HG03060 (cell line): ENCODE data around the gene MAJIN.
"Not testable (repeated sequence)": the region's sequence is repeated elsewhere in the genome, so short reads cannot be mapped to it uniquely, and the experiment has no call there.

ENCODE experiments used
- ATAC-seq: cut with Tn5 transposase; IDR thresholded peaks from one replicate; pipeline ENCODE4 v1.9.1; 2021; ENCODE audit warnings: low read depth, moderate number of reproducible peaks; ENCODE audit not compliant: unreplicated experiment

The MAJIN gene, protein sequence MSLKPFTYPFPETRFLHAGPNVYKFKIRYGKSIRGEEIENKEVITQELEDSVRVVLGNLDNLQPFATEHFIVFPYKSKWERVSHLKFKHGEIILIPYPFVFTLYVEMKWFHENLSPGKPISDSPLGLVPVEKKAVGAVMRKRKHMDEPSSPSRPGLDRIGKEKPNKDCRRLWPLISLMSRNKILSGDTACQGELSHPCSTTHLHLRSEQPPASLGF

DNA sequence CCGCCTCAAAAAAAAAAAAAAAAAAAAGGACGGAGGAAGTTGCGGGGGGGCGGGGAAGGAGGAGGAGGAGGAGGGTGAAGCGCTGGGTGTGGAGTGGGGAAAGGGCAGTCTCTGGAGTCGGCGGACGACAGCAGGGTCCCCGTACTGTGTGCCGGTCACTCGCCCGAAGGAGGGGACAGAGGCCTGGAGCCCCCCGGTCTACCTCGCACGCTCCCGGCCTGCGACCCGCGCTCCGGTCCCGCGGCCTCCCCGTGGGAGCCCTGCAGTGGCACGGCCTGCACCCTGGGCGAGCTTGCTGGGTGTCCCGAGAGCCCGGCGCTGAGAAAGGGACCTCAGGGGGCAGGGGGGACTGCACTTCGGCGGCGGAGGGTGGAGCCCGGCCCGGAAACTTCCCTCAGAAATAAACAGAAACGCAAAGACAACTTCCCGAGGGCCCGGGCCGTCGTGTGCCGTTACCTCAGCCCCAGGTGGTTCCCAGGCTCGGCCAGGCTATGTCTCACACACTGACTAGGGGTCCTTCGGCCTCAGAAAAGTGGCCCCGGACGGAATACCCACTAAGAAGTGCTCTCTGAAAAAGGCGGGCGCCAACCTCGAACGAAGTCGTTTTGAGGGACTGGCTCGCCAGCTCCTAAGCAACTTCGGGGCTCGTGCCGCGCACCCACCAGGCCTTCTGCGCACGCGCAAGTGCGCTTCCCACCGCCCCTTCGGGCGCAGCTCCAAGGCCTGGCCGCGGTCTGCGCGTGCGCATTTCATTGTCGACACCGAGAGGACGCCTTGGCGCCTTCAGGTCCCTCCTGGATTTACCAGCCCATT, at the start of gene MAJIN:
TSS of gene MAJIN (minus strand) at position 688 of the 813 bp plus-strand sequence. CDS start 12,703 bp downstream, outside the sequence.
- ATAC-seq: no peak

DNA sequence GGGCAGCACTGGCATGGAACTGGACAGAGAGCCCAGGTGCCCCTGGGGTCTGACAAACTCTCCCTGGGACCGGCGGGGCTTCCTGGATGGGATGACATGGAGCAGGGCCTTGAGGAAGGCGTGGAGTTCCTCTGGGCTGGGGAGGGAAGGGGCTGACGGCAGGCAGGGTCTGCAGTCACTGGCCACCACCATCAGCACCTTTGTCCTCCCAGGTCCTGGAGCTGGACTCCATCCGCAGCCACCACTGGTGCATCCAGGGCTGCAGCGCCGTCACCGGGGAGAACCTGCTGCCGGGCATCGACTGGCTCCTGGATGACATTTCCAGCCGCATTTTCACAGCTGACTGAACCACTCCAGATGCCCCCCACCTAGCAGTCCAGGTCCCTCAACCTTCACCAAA, 49.6 kb upstream of the MAJIN start:
- no peak for ATAC-seq

DNA sequence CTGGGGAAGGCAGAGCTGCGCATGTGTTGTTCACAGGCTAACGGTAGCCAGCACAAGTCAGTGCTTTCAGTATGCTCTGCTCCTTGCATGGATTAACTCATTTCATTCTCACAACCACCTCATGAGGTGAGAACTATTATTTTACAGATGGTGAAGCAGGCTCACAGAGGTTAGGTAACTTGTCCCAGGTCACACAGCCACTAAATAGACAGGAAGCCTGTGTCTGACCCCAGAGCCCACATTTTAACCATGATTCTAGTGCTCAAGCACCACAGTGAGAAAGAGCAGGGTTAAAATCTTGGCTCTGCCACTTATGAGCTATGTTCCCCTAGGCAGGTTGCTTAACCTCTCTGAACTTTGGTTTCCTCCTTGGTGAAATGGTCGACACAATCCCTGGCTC, 49.1 kb upstream of the MAJIN start:
- no peak for ATAC-seq

DNA sequence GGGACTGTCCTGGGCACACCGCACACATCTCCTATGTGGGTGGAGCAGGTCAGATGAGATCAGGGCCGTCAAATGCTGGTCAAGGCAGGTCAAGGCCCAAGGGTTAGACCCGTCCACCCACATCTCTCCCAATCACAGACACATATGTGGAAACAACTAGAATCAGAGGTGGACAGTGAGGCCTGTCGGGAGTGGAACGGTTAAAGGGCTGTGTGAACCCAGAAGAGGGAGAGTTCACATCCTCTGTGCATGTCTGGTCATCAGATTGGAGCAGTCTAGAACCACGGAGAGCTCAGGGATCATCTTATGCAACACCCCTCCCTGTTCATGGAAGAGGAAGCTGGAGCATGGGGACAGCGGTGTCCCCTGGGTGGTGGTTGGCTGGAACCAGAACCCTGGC, 47.9 kb upstream of the MAJIN start:
- ATAC-seq: no peak

DNA sequence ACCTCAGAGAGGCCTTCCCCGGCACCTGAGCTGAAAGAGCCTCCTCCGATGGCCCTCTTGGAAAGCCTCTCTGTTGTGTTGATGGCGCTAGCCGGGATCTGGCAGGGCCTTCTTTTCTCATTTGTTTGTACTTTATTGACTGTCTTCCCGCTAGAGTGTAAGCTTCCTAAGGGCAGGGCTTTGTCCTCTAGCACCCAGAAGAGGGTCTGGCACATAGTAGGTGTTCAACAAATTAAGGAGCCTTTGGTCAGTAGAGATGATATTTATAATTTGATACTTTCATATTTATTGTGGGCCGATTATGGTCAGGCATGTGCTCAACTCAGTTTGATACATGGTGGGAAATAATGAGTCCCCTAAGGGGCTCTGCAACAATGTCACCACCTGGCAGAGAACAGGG, 46.0 kb upstream of the MAJIN start:
- no peak for ATAC-seq

DNA sequence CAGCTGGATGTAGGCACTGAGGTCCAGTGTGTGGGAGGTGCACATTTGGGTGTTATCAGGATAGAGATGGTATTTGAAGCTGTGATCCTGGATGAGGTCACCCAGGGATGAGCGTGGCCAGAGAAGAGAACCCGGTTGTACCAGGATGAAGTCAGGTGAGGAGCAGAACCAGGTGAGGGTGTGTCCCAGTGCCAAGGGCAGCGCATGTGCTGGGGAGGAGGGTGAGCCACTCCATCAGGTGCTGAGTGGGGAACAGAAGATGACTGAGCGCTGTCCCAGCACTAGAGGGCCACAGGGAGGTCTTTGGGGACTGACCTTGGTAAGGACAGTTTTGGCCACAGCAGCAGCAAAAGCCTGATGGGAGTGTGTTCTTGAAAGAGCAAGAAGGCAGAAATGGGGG, 44.8 kb upstream of the MAJIN start:
- no peak for ATAC-seq

DNA sequence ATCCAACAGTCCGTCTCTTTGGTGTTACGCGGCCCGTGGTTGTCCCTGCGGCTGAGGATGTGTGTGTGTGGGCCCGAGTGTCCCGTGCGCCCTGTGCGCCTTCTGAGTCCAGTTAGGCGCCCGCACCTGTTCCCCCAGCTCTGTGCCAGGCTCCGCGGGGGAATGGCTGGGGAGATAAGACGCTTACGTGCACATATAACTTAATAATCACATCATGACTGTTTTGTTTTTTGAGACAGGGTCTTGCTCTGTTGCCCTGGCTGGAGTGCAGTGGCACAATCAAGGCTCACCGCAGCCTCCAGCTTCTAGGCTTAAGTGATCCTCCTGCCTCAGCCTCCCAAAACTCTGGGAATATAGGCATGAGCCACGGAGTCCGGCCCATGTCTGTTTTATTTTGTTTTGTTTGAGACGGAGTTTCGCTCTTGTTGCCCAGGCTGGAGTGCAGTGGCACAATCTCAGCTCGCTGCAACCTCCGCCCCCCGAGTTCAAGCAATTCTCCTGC, 42.9 kb upstream of the MAJIN start:
- ATAC-seq: no peak

DNA sequence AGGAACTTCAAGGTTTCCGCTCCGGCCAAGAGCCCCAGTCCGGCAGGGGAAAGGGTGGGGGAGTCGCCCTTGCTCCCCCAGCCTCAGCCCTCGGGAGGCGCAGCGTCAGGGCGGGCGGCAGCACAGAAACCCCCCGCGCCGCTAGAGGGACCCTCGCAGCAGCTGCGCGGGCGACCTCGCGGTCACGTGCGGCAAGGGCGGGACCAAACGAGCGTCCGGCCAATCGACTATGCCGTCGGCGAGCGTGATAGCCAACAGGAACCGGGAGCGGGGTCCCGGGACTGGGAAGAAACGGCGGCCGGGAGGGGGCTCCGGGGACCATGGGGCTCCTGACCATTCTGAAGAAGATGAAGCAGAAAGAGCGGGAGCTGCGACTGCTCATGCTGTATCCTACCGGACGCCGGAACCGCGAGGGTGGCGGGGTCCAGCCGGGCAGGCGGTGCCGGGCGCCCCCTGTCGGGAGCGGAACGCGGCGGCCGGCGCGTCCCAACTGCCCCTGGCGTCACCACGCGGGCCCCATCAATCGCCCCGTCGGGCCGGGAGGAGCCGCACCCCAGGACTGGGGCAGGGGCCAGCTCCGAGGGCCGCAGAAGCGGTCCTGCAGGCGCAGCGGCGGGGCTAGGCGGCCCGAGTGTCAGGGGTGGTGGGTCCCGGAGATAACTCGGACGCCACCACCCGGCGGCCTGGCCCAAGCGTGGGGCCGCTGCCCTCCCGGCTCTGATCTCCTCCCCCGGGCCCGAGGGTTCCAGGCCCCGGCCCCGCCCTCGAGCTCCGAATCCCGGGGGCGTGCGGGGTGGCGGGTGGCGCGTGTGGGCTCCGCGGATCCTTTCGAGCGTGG, 42.2 kb upstream of the MAJIN start, which contains the start of gene ARL2:
TSS of gene ARL2 (plus strand) at position 273 of the 838 bp plus-strand sequence. CDS start at position 321, 48 bp downstream.
- peak; percentile 56 for ATAC-seq

DNA sequence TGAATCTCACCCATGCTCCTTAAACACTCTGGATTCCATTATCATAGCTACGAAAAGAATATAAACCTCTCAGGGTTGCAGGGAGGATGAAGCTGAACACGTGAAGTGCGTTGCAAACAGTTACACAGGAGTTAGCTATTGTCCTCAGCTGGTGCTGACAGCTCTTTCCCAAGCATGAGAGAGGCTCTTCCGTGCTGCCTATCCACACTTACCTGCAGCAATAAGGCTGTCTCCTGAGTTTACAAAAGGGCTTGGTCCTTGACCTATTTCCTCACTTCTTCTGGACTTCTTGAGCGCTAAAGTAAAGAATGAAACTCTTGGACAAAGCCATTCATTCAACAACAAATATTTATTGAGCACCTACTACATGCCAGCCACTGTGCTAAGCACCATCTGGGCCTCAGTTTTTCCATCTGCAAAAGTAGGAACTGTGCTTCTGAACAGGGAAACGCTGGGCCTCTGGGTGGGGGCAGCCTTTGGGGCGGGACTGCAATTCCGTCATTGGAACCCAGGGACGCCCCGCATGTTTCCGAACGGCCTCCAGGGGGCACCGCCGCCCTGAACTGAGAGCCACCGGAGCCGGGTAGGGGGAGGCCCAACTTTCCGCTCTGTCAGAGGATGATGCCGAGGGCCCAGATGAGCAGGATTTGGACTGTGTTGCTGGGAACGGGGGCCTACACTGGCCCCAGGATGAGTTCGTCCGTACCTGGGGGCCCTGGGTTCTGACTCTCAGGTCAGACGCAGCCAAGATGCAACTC, 41.4 kb upstream of the MAJIN start:
- ATAC-seq: peak; percentile 33

DNA sequence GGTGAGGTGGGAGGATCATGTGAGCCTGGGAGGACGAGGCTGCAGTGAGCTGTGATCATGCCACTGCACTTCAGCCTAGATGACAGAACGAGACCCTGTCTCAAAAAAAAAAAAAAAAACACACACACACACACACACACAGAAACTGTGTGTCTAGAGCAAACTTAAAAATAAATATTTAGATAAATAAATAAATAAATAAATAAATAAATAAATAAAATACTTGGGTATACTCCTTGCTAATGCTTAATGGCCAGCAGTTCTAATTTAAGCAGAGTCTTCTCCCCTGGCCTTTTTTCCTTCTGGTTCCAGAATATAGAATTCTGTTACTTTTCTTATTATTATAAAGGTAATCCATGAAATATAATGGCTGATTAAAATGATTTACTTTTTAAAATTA, 37.0 kb upstream of the MAJIN start:
- no peak for ATAC-seq

DNA sequence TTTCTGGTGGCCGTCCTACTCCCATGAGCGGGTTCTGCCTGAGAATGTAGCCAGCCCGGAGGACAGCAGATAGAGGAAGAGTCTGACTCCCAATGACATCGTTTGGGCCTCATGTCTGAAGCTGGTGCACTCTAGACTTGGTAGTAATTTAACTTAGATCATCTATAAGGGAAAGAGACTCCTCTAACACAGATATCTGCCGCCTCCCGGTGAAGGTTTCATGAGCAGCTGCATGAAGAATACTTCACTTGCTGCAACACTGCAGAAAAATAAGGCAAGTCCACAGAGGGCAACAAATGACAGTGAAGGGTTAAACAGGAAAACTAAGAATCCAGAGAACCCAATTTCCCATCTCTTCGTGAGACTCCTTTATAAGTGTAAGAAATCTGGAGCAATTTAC, 36.1 kb upstream of the MAJIN start:
- ATAC-seq: no peak

DNA sequence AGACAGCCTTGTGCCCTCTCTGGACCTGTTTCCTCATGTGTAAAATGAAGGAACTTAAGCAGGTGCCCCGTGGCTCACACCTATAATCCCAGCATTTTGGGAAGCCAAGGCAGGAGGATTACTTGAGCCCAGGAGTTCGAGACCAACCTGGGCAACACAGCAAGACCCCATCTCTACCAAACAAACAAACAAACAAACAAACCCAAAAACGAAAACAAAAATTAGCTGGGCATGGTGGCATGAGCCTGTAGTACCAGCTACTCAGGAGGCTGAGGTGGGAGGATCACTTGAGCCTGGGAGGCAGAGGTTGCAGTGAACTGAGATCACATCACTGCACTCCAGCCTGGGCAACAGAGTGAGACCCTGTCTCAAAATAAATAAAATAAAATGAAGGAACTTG, 32.1 kb upstream of the MAJIN start:
- not testable (repeated sequence) for ATAC-seq

DNA sequence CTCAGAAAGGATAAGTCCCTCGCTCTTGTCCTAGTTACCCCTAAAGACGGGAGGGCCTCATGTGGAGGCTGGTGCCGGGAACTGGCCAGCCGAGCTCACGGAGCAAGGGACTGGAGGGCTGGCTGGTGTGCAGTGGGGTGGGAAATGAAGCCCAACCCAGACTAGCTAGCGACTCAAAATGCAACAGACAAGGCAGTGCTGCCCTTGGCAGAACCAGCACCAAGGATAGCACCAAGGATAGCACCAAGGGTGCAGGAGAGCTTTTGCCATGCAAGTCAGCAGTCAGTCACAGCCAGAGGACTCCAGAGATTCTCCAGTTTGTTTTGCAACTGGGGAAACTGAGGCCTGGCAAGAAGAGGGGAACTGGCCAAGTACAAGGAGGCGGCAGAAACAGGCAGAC, 31.4 kb upstream of the MAJIN start:
- ATAC-seq: no peak

DNA sequence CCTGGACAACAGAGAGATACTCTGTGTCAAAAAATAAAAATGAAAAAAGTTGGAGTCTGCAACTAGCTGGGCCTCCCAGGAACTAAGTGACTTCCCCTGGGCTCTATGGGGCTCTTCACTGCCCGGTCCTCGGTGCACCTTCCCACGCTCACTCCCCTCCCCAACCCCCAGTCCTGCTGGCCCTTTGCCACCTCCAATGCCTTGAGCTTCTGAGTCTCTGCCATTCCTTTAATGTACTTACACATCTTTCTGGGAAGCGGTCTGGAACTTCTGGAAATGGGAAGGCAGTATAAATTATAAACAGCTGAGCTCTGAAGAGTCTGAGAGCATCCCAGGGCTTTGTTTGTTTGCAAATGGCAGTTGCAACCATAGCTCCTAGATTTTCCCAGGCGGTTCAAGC, 30.8 kb upstream of the MAJIN start:
- ATAC-seq: no peak

DNA sequence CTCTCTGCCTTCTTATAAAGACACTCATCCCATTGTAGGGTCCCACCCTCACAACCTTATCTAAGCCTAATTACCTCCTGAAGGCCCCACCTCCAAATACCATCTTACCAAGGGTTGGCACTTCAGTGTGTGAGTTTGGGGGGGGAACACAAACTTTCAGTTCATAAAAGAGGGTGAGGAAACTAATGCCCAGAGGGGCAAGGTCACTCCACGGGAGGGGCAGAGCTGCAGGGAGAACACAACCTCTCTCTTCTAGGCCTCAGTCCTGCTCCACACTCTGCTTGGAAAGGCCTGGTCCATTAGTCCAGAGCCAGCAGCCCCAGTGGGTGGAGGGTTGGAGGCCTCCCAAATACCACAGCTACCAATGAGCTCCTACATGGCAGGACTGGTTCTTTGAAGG, 27.6 kb upstream of the MAJIN start:
- no peak for ATAC-seq

DNA sequence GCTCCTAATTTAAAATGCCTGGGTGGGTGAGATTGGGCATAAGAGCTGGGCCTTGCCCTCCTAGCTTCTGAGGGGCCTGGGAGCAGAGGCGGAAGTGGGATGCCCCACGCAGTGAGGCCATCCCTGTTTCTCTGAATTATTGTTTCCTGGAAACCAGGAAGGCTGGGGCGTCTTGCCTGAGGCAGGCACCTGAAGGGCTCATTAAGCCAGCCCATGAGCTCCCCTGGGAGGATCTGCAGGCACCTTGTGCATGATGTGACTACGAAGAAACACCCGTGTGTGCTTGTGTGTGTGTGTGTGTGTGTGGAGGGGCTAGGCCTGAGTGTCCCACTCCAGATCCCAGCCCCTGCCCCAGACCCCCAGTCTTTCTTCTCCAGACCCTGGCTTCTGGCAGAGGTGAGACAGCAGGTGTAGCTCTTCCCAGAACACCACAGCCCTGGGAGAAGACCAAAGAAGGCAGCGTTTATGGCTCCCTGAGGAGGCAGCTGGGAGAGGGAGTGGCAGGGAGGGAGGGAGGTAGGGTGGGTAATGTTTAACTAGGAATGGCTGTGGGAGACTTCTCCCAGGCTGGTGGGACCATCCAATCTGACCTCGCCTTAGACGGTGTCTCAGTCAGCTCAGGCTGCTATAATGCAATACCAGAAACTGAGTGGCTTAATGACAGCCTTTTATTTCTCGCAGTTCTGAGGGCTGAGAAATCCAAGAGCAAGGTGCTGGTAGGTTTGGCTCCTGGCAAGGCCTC, 27.0 kb upstream of the MAJIN start:
- no peak for ATAC-seq

DNA sequence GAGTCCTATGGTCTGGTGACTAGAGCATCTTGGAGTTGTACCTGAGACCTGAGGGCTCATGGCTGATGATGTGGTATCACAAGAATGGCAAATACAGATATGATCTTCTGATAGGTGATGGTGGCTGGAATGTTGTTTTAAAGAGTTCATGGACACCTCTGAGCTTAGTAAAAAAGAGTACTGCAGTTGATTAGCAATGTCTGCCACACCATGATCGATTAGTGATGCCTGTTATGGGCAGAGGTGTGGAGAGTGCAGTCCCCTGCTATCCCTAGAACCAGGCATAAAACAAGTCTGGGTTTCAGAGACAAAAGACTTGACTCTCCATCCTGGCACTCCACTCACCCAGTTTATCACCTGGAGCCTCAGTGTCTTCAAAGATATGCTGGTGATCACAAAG, 26.2 kb upstream of the MAJIN start:
- no peak for ATAC-seq

DNA sequence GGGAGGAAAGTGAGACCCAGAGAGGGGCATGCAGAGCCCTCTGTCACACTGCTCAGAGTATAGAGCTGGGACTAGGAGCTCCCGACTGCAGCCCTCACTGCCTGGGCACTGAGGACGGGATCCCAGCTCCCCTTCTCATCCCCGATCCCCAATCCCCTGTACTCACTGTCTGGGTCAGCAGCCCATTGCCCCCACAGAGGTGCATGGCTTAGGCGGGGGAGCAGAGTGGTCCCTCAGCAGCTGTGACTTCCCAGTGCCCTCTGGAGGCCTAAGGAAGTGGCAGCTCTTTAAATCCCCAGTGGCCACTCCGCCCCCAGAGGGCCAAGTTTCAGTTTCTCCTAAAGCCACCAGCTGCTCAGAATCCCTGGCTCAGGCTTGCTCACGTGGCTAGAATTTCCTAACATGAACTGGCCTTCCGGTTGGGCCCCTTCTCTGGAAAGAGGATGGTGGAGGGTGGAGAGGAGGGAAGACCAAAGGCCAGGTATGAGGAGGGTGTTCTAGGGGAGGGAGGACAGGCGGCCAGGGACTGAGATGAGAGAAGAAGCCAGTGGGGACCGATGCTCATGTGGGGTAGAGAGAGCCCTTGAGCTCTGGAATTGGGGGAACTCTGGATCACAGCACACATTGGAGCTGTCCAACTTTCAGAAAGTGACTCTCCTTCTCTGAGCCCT, 24.9 kb upstream of the MAJIN start, which contains the start of gene BATF2:
TSS of gene BATF2 (minus strand) at position 262 of the 671 bp plus-strand sequence. CDS start at position 205, 57 bp downstream.
- no peak for ATAC-seq

DNA sequence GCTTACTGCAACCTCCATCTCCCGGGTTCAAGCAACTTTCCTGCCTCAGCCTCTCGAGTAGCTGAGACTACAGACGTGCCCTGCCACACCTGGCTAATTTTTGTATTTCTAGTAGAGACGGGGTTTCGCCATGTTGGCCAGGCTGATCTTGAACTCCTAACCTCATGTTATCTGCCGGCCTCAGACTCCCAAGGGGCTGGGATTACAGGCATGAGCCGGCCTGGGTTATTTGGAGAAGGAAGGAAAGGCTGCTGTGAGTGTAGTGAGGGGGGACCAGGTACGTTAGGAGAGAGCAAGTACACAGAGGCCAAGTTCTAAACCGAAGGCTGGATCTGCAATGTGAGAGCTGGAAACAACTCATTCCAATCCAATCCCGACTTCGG, 24.4 kb upstream of the MAJIN start:
- no peak for ATAC-seq
